OCI-LY7 (cell line): Measurements from ENCODE around the gene PNCK. TPM values are rescaled to one million over a fixed set of nuclear protein-coding genes. Genes with fewer than 3 reads are reported as not detected.

Source experiments
- BruUV-seq: library from RNA; stranded (reverse); fragments of 400-500 nt; replicated peaks from 2 replicates; lab custom pipeline; 2021; lab: Mats Ljungman, UMichigan
- CTCF ChIA-PET: fragments of 300-600 bp; sonication (Branson Sonifier 250); formaldehyde crosslinking; loops from one replicate; lab custom pipeline; 2022; ENCODE audit warnings: antibody characterized with exemption; ENCODE audit not compliant: unreplicated experiment; lab: Charles Lee
- POLR2A ChIA-PET: fragments of 300-600 bp; sonication (Branson Sonifier 250); formaldehyde crosslinking; loops from one replicate; lab custom pipeline; 2022; ENCODE audit warnings: antibody characterized with exemption; lab: Charles Lee
- DNase-seq: peaks from one replicate; pipeline ENCODE4 v3.0.0-alpha.2; 2015; ENCODE audit warnings: low spot score
- H2AFZ ChIP-seq: fragments of 200-600 bp; sonication (generic), shearing (Covaris generic); 2 replicates; pipeline ENCODE4 v1.6.1; 2014; ENCODE audit warnings: mild to moderate bottlenecking, antibody characterized with exemption, low read length, moderate library complexity
- H3K27ac ChIP-seq: fragments of 200-600 bp; sonication (generic); 2 replicates; pipeline ENCODE4 v1.5.1; 2014; ENCODE audit warnings: mixed run types, low read depth, mild to moderate bottlenecking, moderate library complexity, low read length, inconsistent platforms; ENCODE audit not compliant: poor library complexity, severe bottlenecking
- H3K36me3 ChIP-seq: fragments of 200-600 bp; sonication (generic); 2 replicates; pipeline ENCODE4 v1.6.1; 2014; ENCODE audit warnings: mild to moderate bottlenecking, antibody characterized with exemption, low read length, moderate library complexity, mixed read lengths; ENCODE audit not compliant: insufficient read depth
- H3K4me1 ChIP-seq: fragments of 200-600 bp; sonication (generic); 2 replicates; pipeline ENCODE4 v1.5.1; 2014; ENCODE audit warnings: mild to moderate bottlenecking, low read length; ENCODE audit not compliant: insufficient read depth, poor library complexity, severe bottlenecking
- H3K4me2 ChIP-seq: fragments of 200-600 bp; sonication (generic); 2 replicates; pipeline ENCODE4 v1.6.1; 2014; ENCODE audit warnings: mild to moderate bottlenecking, low read length
- H3K4me3 ChIP-seq: fragments of 200-600 bp; sonication (generic); 2 replicates; pipeline ENCODE4 v1.5.1; 2014; ENCODE audit warnings: mild to moderate bottlenecking, low read depth, low read length; ENCODE audit not compliant: poor library complexity, severe bottlenecking
- H3K79me2 ChIP-seq: fragments of 200-600 bp; sonication (generic); 2 replicates; pipeline ENCODE4 v1.6.1; 2016; ENCODE audit warnings: low read depth, mild to moderate bottlenecking, low read length, moderate library complexity, mixed read lengths; ENCODE audit not compliant: insufficient read depth
- H3K9me2 ChIP-seq: fragments of 200-600 bp; sonication (generic); 2 replicates; pipeline ENCODE4 v1.6.1; 2016; ENCODE audit warnings: mild to moderate bottlenecking, low read length, mixed read lengths; ENCODE audit not compliant: insufficient read depth
- H3K9me3 ChIP-seq: fragments of 200-600 bp; sonication (generic); 2 replicates; pipeline ENCODE4 v1.6.1; 2014; ENCODE audit warnings: mild to moderate bottlenecking, mixed run types, low read length, mixed read lengths
- H4K20me1 ChIP-seq: fragments of 200-600 bp; sonication (generic); 2 replicates; pipeline ENCODE4 v1.6.1; 2014; ENCODE audit warnings: mild to moderate bottlenecking, antibody characterized with exemption, low read length, moderate library complexity, mixed read lengths; ENCODE audit not compliant: insufficient read depth
- CTCF ChIP-seq: fragments of 200-600 bp; sonication (generic); conservative IDR thresholded peaks from 2 replicates; pipeline ENCODE4 v1.5.1; 2014; ENCODE audit warnings: mild to moderate bottlenecking, antibody characterized with exemption, low read length, moderate library complexity, mixed read lengths
- EZH2phosphoT487 ChIP-seq: fragments of 200-600 bp; sonication (generic); IDR thresholded peaks from 2 replicates; pipeline ENCODE4 v1.6.1; 2018; ENCODE audit warnings: low read depth, borderline replicate concordance, mild to moderate bottlenecking, mixed run types, antibody characterized with exemption, low read length, moderate library complexity, mixed read lengths
- intact Hi-C: fragments of 100-400 bp; cut with micrococcal nuclease; formaldehyde crosslinking; loops from one replicate; pipeline ENCODE4 v1.10.0; 2022; ENCODE audit not compliant: unreplicated experiment
- total RNA-seq, 2 experiments: library from RNA; depleted of rRNA in 1 of 2; stranded (reverse); fragments of >200 nt in 1 of 2; shearing (Covaris generic) in 1 of 2; gene quantifications; 2 replicates each; pipeline ENCODE4 v1.2.3, GENCODE V29; 2014 to 2022

Gene PNCK
- total RNA-seq, 2 experiments from 2014 or later = 0.19 TPM; not detected in 1

- POLR2A ChIA-PET = no interaction called here
- Histone ChIP-seq H3K4me2 (no peak overlapping the region; the same call in 1 of the 2 replicates), H3K4me1 (no peaks in the 10 kb centered on the region), H3K79me2 (no peaks in the 10 kb centered on the region), H2AFZ (no peak overlapping the region), H3K4me3 (no peak overlapping the region), H4K20me1 (no peaks in the 10 kb centered on the region), H3K36me3 (no peaks in the 10 kb centered on the region), H3K9me3 (no peaks in the 10 kb centered on the region), H3K27ac (no peak overlapping the region), H3K9me2 (no peaks in the 10 kb centered on the region)
- no peak for DNase-seq
- intact Hi-C loops = no loop called here
- TF ChIP-seq EZH2phosphoT487 (no peak), CTCF (no peak)
- CTCF ChIA-PET = interaction anchor here (0.6 to 0.7 kb wide), 2 partner anchors 9 to 128 kb away, joined by 3 to 4 read pairs; no protein-coding TSS in a partner anchor
- BruUV-seq = no TSS peak
These were observed 6.2 kb downstream of the PNCK start for GRCh38 chrX:153667281-153667955.

GRCh38 chrX:153665726-153666306 is 7.8 kb downstream of the PNCK start:
- ChIA-PET CTCF (interaction anchor here (0.6 kb wide), 1 partner anchor 33 kb away, joined by 5 read pairs; no protein-coding TSS in a partner anchor), POLR2A (no interaction called here)
- Histone ChIP-seq H2AFZ (no peak overlapping the region), H4K20me1 (no peaks in the 10 kb centered on the region), H3K4me1 (no peaks in the 10 kb centered on the region), H3K79me2 (no peaks in the 10 kb centered on the region), H3K27ac (no peak overlapping the region), H3K36me3 (no peaks in the 10 kb centered on the region), H3K9me3 (no peaks in the 10 kb centered on the region), H3K4me2 (no peak overlapping the region), H3K4me3 (no peak overlapping the region), H3K9me2 (no peaks in the 10 kb centered on the region)
- DNase-seq = no peak
- TF ChIP-seq EZH2phosphoT487 (no peak), CTCF (no peak)
- BruUV-seq = no TSS peak
- intact Hi-C loops = no loop called here

GRCh38 chrX:153662266-153662665 is 11.3 kb downstream of the PNCK start:
- H3K9me3 ChIP-seq = no peaks in the 10 kb centered on the region

More at GRCh38 chrX:153662266-153662665, 11.3 kb downstream of the PNCK start:
- BruUV-seq = no TSS peak
- peak; percentile 31 for DNase-seq
- intact Hi-C loops = no loop called here
- H3K4me3 ChIP-seq = no peak overlapping the region
- no peaks in the 10 kb centered on the region for H3K36me3 ChIP-seq
- H3K9me2 ChIP-seq = no peaks in the 10 kb centered on the region
- H3K4me1 ChIP-seq = no peaks in the 10 kb centered on the region
- H3K79me2 ChIP-seq = no peaks in the 10 kb centered on the region
- no peaks in the 10 kb centered on the region for H4K20me1 ChIP-seq
- ChIA-PET POLR2A (no interaction called here), CTCF (no interaction called here)
- H3K4me2 ChIP-seq = no peak overlapping the region
- no peak overlapping the region for H2AFZ ChIP-seq
- TF ChIP-seq CTCF = peak; percentile 69
- TF ChIP-seq EZH2phosphoT487 = no peak
- no peak overlapping the region for H3K27ac ChIP-seq
